ENCODE results near the gene ADAMTS18. TPM values are rescaled to one million over a fixed set of nuclear protein-coding genes. Genes with fewer than 3 reads are reported as not detected.

Gene ADAMTS18
- total RNA-seq (2014; rRNA removed) (not detected in 2 replicates), Bru-seq, nascent RNA (not detected), BruChase-seq, experiment 1, labeled RNA remaining after a 6-hour chase (not detected), BruChase-seq, experiment 2, labeled RNA remaining after a 2-hour chase (not detected)
- long read RNA-seq, result 0 reads

- H3K36me3 ChIP-seq (ENCODE audit: low read depth, low read length), result no peaks in the 10 kb centered on the region
- ChIA-PET POLR2A (ENCODE audit: unreplicated experiment) (no interaction called here), CTCF (no interaction called here)
- H3K9ac ChIP-seq (ENCODE audit: low read length), result no peak within 1 kb of the TSS
- H3F3A ChIP-seq (ENCODE audit: low read length, unreplicated experiment), result no peaks in the 10 kb centered on the region
- no peak within 1 kb of the TSS for H3K4me2 ChIP-seq (ENCODE audit: low read length)
- no peak within 1 kb of the TSS for H3K4me3 ChIP-seq (ENCODE audit: low read length)
- H3K27ac ChIP-seq (ENCODE audit: low read length), result no peak within 1 kb of the TSS
- ATAC-seq, result no peak
- intact Hi-C loops (cut with micrococcal nuclease), result loop anchor here (5.0 kb wide), 1 partner anchor 148 kb away; no protein-coding TSS in a partner anchor
- BruUV-seq (replicated peaks), result no TSS peak
- H3K79me2 ChIP-seq (ENCODE audit: low read length), result no peaks in the 10 kb centered on the region
- no peak within 1 kb of the TSS for H2AFZ ChIP-seq (ENCODE audit: low read length)
- peaks cover 71% of the 10 kb centered on the region for H3K27me3 ChIP-seq (ENCODE audit: low read length)
- H4K20me1 ChIP-seq (ENCODE audit: low read length), result no peaks in the 10 kb centered on the region
- TF ChIP-seq, protein P1, sequence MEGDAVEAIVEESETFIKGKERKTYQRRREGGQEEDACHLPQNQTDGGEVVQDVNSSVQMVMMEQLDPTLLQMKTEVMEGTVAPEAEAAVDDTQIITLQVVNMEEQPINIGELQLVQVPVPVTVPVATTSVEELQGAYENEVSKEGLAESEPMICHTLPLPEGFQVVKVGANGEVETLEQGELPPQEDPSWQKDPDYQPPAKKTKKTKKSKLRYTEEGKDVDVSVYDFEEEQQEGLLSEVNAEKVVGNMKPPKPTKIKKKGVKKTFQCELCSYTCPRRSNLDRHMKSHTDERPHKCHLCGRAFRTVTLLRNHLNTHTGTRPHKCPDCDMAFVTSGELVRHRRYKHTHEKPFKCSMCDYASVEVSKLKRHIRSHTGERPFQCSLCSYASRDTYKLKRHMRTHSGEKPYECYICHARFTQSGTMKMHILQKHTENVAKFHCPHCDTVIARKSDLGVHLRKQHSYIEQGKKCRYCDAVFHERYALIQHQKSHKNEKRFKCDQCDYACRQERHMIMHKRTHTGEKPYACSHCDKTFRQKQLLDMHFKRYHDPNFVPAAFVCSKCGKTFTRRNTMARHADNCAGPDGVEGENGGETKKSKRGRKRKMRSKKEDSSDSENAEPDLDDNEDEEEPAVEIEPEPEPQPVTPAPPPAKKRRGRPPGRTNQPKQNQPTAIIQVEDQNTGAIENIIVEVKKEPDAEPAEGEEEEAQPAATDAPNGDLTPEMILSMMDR (conservative IDR thresholded peaks at IDR 0.05; ENCODE audit: low read depth, low read length), result no peak
- peak; percentile 48 for TF ChIP-seq EZH2 (IDR thresholded peaks at IDR 0.05; ENCODE audit: low read length, unreplicated experiment)
- TF ChIP-seq EZH2phosphoT487 (IDR thresholded peaks at IDR 0.05; ENCODE audit: borderline replicate concordance, low read length), result no peak
- no peaks in the 10 kb centered on the region for H3K4me1 ChIP-seq (ENCODE audit: insufficient read depth, low read length)
- no peaks in the 10 kb centered on the region for H3K9me3 ChIP-seq (ENCODE audit: low read length)
- DNase-seq, result no peak
- no peaks in the 10 kb centered on the region for H3K9me2 ChIP-seq (replicated peaks; ENCODE audit: low read length)
Measured at GRCh38 chr16:77434530-77435271, at the start of gene ADAMTS18. TSS of gene ADAMTS18 (minus strand) at chr16:77435034. CDS start at chr16:77434695, 339 bp downstream.

- DNase-seq (no peak), ATAC-seq (no peak)
- no TSS peak for BruUV-seq (replicated peaks)
- no peak for TF ChIP-seq EZH2phosphoT487 (IDR thresholded peaks at IDR 0.05; ENCODE audit: borderline replicate concordance, low read length)
- TF ChIP-seq, protein P1 (conservative IDR thresholded peaks at IDR 0.05; ENCODE audit: low read depth, low read length), result no peak
- TF ChIP-seq EZH2 (IDR thresholded peaks at IDR 0.05; ENCODE audit: low read length, unreplicated experiment), result no peak
- intact Hi-C loops (cut with micrococcal nuclease), result no loop called here
- Histone ChIP-seq H3F3A (ENCODE audit: low read length, unreplicated experiment) (no peaks in the 10 kb centered on the region), H3K9ac (ENCODE audit: low read length) (no peak overlapping the region), H3K4me3 (ENCODE audit: low read length) (no peak overlapping the region), H3K4me2 (ENCODE audit: low read length) (no peak overlapping the region), H3K9me2 (replicated peaks; ENCODE audit: low read length) (no peaks in the 10 kb centered on the region), H3K27me3 (ENCODE audit: low read length) (no peaks in the 10 kb centered on the region), H3K4me1 (ENCODE audit: insufficient read depth, low read length) (no peaks in the 10 kb centered on the region), H3K9me3 (ENCODE audit: low read length) (no peaks in the 10 kb centered on the region), H3K36me3 (ENCODE audit: low read depth, low read length) (no peaks in the 10 kb centered on the region), H4K20me1 (ENCODE audit: low read length) (no peaks in the 10 kb centered on the region), H2AFZ (ENCODE audit: low read length) (no peak overlapping the region), H3K79me2 (ENCODE audit: low read length) (no peaks in the 10 kb centered on the region), H3K27ac (ENCODE audit: low read length) (no peak overlapping the region)
- CTCF ChIA-PET, result no interaction called here
- POLR2A ChIA-PET (ENCODE audit: unreplicated experiment), result no interaction called here
Measured at GRCh38 chr16:77480681-77481315, 46.0 kb upstream of the ADAMTS18 start.

GRCh38 chr16:77472262-77472661 is 37.4 kb upstream of the ADAMTS18 start:
- Histone ChIP-seq H3K4me3 (ENCODE audit: low read length) (no peak overlapping the region), H3K9me3 (ENCODE audit: low read length) (no peaks in the 10 kb centered on the region), H3K36me3 (ENCODE audit: low read depth, low read length) (no peaks in the 10 kb centered on the region), H3K9ac (ENCODE audit: low read length) (no peak overlapping the region), H3K9me2 (replicated peaks; ENCODE audit: low read length) (no peaks in the 10 kb centered on the region), H3K4me2 (ENCODE audit: low read length) (no peak overlapping the region), H3K79me2 (ENCODE audit: low read length) (no peaks in the 10 kb centered on the region), H3K27me3 (ENCODE audit: low read length) (no peaks in the 10 kb centered on the region), H4K20me1 (ENCODE audit: low read length) (no peaks in the 10 kb centered on the region), H3K4me1 (ENCODE audit: insufficient read depth, low read length) (no peaks in the 10 kb centered on the region), H3K27ac (ENCODE audit: low read length) (no peak overlapping the region), H2AFZ (ENCODE audit: low read length) (no peak overlapping the region), H3F3A (ENCODE audit: low read length, unreplicated experiment) (no peaks in the 10 kb centered on the region)
- no peak for TF ChIP-seq EZH2phosphoT487 (IDR thresholded peaks at IDR 0.05; ENCODE audit: borderline replicate concordance, low read length)
- TF ChIP-seq EZH2 (IDR thresholded peaks at IDR 0.05; ENCODE audit: low read length, unreplicated experiment), result no peak
- TF ChIP-seq, protein P1 (conservative IDR thresholded peaks at IDR 0.05; ENCODE audit: low read depth, low read length), result no peak
- ATAC-seq, result no peak
- CTCF ChIA-PET, result no interaction called here
- intact Hi-C loops (cut with micrococcal nuclease), result no loop called here
- POLR2A ChIA-PET (ENCODE audit: unreplicated experiment), result no interaction called here
- DNase-seq, result no peak
- no TSS peak for BruUV-seq (replicated peaks)
